DMS79 treated with DMSO at 0.1 percent for 48 hours (cell line): Measurements from ENCODE around the gene TOX2.

Experiments used
- DNase-seq: peaks from one replicate; lab custom pipeline; 2025; lab: John Stamatoyannopoulos, UW

Gene TOX2

DNA sequence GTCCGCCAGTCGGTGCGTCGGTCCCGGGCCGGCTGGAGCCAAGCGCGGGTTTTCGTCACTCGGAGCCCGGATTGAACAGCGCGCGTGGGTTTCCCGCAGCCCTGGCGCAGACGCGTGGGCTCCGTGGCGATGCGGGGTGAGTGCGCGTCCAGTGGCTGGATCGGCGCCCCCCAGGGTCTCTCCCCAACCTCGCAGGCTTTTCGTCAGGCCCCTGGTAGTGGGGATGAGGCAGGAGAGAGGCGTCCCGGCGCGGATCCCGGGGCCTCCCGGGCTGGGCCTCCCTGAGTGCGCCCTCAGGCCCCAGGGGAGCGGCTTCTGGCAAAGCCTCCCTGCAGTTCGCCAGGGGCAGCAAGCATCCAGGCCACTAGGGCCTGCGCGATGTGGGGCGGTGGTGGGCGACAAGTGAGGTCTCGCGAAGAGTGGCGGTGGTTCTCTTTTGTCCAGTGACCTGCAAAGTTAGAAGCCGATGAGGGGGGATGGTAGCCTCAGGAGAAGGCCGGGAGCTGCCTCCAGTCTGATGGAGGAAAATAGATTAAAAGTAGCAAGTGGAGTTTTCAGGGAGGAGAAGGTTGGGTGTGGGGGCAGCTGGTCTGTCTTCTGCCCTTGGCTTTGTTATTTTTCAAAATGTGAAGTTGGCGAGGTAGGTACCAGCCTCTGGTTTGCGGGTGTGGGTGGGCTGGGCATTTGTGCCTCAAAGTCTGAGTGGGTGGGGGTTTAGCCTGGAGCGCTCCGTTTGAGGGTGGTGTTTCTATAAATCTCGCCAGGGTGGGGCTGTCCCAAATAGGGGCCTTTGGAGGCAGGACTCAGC, 1.6 kb downstream of the TOX2 start:
- DNase-seq = no peak

DNA sequence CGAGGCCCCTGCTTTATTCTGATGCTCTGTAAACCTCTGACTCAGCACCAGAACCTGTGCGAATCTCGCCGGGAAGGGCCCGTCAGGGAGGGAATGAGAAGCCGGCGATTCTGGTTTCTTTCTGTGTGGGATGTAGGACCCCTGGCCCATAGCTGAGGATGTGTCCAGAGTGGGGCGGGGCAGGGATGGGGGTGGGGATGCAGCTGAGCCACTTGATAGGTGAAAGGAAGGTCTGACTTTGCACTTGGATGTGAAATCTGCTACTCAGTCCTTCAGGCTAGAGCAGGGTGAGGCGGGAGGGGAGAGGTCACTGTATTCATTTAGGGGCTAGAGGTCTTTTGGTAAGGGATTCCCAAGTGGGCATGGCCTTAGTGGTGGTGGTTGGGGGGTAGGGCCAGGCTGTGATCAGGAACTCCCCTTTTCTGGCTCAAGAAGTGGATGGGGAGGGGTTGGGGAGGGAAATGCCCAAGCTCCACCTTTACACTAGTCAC, 2.3 kb downstream of the TOX2 start:
- DNase-seq = peak; percentile 20

DNA sequence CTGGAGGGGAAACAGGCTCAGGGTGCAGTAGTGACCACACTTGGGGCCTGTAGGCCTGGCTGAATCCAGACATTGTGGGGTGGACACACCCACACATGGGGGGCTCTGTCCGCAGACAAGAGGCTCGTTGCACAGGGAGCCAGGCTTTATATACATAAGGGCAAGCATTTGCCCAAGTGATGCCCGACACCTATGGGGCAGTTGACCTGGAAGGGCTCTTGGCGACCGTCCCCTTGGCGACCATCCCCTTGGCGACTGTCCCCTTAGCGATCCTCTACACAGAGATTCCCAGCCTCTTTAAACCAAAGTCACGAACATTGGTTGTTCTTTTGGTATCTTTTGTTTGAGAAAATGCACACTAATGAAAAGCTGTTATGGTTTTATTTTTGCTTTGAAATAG, 2.7 kb downstream of the TOX2 start:
- peak; percentile 7 for DNase-seq

DNA sequence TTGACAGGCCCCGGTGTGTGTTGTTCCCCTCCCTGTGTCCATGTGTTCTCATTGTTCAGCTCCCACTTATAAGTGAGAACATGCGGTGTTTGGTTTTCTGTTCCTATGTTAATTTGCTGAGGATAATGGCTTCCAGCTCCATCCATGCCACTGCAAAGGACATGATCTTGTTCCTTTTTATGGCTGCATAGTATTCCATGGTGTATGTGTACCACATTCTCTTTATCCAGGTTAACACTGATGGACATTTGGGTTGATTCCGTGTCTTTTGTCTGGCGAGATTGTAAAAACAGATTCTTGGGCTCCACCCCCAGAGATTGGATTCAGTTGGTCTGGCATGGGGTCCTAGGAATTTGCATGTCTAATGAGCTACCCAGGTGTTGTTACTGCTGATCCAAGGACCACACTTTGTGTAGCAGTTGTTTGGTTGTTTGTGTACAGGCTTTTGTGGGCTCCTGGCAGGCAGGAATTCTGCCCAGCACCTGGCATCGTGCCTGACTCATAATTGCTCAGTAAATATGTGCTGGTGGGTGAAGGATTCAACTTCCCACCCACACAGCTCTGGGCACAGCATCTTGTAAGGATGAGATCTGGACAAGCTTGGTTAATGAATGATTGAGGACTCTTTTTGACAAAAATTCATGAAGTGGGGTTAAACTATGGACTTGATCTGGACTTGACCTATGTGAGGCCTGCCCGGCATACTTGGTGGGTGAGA, 5.2 kb downstream of the TOX2 start:
- DNase-seq = no peak

DNA sequence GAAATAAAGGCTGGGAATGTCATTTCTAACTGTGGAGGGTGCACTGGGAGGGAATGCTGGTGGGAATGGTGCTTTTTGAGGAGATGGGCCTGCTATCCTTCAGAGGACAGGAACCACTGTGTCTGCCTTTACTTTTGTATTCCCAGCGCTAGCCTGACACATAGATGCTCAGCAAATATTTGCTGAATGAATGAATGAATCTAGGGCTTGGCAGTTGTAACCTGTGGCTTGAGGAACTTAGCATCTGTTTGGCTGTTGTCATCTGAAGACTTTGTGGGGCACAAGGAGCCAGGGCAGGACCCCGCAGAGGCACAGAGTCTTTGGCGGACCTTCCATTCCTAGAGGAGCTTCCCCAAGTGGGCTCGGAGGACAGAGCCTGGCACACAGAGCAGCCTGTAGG, 6.1 kb downstream of the TOX2 start:
- DNase-seq = no peak

DNA sequence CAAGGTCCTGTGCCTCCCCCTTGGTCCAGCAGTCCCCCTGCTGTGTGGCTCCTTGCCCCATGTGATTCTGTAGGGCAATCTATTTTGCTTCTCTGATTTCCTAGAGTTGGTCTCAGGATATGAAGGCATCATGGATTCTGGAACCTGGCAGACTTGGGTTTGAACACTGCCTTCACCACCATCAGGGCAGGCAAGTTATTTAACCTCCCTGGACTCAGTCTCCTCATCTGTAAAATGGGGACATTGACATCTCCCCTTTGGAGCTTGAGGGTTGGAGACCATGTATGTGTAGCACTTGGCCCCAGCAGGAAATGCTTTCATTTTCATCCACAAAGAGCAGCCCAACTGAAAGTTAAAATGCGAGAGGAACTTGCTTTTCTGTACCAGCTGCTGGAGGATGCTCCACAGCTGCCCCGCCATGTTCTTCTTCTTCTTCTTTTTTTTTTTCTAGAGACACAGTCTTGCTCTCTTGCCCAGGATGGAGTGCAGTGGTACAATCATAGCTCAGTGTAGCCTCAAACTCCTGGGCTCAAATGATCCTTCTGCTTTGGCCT, 6.7 kb downstream of the TOX2 start:
- no peak for DNase-seq

DNA sequence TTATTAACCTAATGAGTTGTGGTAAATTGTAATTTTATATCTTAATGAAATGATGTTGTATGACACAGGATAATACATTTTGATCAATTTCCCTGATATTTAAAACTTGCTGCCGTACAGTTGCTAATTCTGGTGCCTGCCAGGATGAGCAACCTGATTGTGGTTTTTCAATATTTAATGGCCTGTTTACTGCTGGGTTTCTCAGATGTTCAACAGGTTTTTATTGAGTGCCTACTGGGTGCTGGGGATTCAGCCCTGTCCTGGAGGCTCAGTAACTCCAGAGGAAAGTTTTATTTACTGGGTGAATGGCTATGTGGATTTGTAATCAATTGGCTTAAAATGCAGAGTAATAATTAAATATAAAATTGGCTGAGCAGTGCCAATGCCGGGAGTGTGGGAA, 8.0 kb downstream of the TOX2 start:
- no peak for DNase-seq

DNA sequence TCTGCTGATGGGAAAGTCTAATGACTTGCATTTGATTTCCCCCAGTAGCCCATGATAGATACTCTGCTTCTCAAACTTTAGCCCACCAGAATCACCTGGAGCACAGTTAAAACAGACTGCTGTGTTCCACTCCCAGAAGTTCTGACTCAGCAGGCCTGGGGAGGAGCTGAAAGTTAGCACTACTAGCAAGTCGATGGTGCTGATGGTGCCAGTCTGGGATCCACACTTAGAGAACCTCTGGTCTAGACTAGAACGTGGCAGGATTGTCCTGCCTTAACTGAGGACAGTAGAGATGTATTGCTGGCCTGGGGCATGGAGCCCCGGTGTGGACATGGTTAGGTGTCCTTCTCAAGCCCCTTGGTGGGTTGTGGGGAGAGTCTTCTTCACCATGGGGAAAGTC, 8.7 kb downstream of the TOX2 start:
- no peak for DNase-seq

DNA sequence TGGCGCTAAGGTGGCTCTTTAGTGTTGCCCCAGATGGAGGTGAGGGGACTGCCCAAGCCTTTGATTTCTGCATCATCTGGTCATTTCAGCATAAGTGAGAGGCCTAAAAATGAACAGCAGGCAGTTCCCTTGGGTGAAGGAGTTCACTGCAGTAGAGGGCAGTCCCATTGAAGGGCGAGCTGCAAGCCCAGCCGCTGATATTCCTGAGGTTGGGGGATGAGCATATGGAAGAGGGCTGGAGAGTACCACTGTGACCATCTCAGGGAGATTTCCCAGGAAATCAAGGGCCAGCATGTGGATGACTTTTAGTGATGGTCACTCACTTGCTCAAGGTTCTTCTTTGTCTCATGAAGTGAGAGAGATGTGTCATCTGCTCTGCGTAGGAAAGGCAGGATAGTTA, 9.3 kb downstream of the TOX2 start:
- no peak for DNase-seq

DNA sequence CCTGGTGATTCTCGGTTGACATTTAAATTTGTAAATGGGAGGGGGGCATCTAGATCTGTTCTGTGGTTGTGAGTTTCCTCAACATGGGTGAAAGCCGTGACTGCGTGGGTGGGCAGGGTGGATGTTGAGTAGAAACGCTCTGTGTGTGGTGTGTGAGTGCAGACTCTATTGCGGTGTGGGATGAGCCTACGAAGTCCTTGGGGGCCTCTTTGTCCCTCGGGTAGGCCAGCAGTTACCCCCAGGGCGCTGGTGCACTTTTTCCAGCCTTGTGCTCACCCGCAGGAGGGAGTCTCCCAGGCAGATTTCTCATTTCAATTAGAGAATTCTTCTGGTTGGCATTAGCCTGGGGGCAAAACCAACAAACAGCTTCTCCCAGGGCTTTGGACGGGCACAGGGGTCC, 10.6 kb downstream of the TOX2 start:
- no peak for DNase-seq

DNA sequence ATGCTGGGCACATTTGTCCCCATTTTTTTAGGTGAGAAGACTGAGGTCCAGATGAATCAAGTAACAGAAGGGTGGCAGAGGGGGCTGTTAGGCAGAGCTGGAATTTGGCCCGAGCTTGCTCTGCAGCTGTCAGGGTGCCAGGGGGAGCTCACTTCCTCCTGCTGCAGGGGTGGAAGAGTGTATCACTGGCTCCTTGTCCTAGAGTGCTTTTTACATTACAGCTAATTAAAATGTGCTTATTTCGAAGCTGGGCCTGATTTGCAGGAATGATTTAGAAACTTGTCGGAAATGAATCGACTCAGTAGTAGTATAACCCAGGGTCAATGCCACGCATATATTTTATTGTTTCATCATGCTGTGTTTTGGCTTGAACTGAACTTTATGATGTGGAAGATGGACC, 11.1 kb downstream of the TOX2 start:
- DNase-seq = peak; percentile 54

DNA sequence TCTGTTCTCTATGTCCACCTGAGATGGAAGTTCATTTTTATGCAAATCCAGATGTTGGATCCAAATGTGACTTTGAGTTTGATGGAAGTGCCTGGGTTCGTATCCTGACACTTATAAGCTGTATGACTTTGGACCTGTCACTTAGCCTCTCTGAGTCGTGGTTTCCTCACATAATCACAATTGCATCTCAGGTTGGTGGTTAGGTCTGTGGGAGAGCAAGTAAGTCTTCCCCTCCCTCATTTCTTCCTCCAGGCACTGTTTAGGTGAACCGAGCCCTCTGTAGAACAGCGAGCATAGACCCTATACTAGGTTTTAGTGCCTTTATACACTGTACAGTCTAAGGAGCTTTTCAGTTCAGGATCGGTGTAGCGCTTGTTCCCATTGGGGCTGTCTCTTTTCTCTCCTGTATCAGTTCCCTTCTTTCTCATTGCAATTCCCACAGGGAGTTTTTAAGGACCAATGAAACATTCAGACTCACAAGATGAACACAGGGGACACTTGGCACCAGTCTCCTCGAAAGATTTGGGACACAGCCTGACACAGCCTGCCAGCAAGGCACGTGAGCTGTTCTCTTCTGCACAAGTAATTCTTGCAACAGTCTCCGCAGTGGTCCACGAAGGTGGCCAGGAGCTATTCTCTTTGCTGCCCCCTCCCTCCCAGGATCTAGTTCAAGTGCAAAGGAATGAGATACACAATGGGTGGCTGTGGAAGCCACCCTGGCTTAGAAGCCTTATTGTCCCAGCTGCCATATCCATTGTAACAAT, 11.8 kb downstream of the TOX2 start:
- peak; percentile 22 for DNase-seq

DNA sequence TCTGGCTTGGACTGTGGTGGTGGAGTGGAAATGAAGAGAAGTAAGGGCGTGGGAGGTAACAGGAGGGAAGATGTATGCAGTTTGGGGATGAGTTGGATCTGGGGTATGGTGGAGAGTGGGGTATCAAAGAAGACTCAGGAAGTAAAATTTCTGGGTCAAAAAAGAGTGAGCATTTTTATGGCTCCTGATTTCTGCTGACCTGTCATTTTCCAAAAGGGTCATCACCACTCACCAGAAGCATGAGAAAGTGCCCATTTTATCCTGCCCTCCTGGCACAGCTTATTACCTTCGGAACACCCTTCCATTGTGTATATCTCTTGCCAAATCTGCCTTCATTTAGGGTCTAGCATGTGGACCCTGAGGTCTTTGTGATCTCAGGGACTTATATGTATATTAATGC, 17.3 kb downstream of the TOX2 start:
- DNase-seq = no peak

DNA sequence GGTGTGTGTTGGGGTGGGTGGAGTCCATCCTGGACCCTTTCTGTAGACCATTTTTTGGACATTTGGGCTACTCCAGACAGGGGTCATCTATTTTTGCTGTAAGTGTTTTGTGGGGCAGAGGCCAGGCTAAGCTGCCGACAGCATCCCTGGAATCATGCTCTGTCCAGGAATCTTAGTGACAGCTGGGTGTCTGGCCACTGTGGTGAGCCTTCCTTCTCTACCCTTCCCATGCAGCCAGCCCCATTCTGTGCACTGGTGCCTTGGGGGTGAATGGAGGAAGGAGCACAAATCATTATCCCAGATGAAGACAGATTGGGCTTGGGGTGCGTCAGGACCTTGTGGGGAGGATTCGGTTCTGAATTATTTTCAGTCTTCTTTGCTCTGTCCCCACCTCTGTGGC, 20.2 kb downstream of the TOX2 start:
- no peak for DNase-seq

DNA sequence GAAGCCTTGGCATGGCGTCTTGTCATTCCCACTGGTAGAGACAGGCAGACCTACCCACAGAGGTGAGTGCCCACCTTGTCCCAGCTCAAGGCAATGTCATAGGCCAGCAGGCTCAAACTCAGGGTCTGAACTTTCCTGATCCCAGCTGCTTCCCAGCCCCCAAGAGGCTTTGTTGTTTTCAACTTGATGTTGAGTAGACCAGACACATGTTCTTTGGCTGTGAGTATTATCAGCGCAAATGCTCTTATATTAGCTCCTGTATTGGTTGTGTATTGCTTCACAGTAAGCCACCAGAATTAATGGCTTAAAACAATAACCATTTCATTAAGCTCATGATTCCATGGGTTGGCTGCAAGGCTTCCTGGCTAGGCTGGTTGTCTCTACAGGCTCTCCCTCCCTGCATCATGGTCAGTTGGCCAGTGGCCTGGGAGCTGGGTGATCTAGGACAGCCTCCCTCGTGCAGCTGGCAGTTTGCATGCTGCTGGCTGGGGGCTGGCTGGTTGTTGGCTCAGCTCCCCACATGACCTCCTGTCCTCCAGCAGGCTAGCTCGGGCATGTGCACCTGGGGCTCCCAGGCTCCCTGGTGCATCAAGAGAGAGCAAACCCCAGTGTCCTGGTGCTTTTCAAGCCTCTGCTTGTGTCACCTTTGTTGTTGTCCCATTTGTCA, 21.6 kb downstream of the TOX2 start:
- no peak for DNase-seq

DNA sequence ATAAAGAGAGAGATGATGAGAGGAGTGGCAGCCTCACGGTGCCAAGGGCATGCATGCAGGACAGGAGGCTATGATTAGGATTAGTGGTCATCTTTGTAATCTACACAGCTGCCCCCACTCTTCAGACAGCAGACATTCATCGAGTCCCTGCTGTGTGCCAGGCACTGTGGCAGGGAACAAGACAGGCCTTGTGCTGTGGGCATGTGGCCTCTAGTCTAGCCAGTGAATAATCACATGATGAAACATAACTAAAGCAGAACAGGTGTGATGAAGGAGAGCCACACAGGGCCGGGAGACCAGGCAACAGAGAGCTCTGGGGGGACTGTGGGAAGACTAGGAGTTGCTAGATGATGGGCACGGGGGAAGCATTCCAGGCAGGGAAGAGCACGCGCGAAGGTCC, 22.2 kb downstream of the TOX2 start:
- no peak for DNase-seq

DNA sequence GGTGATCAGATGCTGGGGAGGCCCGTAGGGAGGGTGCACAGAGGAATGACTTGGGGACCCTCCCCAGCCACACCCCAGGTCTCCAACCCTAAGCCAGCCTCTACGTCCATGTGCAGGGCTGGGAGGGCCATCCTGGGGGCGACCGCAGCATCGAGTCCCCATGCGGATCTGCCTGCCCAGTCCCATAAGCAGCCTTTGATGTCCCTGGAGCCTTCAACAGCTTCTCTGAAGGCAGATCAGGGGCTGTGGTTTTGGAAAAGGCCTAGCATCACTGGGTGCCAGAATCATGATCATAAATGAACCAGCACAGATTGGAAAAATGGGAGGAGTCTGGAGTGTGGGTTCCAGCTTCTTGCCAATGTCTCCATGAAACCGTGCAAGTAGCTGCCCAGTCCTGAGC, 22.9 kb downstream of the TOX2 start:
- DNase-seq = no peak

DNA sequence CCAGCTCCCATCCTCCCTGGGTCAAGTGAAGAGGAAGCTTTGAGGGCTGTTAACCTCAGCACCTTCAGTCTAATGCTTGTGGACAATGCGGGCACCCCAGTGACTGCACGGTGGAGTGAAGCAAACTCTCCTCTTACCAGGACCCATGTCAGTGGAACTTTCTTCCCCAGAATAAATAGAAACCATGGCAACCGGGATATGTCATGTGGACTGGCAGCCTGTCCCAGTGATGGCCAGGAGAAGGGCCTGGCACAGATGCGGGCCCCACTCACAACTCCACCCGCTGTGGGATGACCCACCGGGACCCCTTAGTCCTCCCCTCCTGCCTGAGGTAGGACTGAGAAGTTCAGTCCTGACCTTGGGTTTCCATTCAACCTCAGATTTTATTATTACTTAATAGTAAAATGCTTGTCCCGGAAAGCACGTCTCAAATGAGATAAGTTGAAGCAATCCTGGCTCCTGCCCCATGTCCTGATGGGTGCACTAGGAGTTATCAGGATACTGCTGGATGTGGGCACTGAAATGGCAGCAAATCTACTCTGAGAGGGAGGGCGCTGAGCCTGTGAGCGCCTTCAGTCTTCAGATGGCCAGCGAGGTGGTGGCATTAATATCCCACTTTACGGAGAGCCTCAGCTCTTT, 23.5 kb downstream of the TOX2 start:
- DNase-seq = no peak

DNA sequence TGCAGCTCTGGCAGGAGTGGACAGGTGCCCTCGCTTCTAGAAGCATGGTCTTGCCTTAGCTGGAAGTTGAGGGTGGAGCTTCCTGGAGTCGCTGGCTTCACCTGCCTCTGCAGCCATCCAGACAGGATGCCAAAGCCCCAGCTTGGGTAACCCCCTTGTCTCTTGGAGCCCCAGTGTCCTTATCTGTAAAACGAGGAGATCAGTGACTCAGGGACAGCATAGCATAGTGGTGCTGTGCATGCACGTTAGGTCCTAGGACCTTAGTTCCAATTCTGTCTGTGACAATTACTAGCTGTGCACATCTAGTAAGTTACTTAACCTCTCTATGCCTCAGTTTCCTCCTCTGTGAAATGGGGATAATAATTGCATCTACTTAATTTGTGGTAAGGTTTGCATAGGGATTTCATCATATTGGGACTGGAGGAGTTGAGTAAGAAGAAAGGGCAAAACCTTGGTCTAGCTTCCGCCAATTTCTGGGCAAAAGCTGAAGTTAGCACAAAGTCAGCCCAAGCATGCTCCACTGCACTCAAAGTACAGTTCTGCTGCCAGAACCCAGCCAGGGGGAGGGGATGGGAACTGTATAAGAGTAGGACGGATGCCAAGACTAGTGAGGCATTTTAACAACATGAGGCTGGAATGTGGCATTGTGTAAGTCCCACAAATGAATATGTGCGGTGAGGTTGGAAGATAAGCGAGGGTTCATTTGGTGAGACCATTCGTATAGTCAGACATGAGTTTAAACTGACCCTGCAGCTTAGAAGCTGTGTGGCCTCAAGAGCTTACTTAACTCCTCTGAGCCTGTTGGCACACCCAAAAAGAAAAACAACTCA, 24.5 kb downstream of the TOX2 start:
- peak; percentile 80 for DNase-seq

DNA sequence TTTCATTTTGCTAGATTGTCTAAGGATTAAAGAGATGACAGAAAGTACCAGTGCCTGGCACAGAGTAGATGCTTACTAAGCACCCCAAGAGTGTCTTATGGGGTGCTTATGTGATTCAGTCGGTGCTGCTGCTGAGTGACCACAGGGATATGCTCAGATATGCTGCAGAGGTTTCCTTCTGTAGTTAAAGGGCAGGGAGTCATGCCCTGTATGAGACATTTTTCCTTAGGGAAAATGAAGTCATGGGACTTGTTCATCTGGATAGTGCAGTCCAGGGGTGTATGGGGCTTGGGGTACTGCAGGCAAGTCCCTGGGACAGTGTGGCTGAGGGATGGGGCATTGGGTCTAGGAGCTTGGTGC, 25.1 kb downstream of the TOX2 start:
- DNase-seq = no peak
